Memory B cell (primary cell): ENCODE data around the gene IRF2BP2.

Experiments used
- ATAC-seq: fragments of 150-1000 bp; cut with Tn5 transposase; 2 replicates; pipeline ENCODE4 v1.10.0; 2021; ENCODE audit warnings: low read depth, mild to moderate bottlenecking, moderate library complexity
- DNase-seq, 2 donors: peaks; one replicate each; pipeline ENCODE4 v3.0.0; 2022; ENCODE audit warnings: low spot score in 2 of 2
- H3K27ac Mint-ChIP-seq: one replicate; pipeline ENCODE4 v1.8.0; 2022; ENCODE audit warnings: mild to moderate bottlenecking, moderate library complexity, mixed read lengths
- H3K27me3 Mint-ChIP-seq: one replicate; pipeline ENCODE4 v1.8.0; 2022; ENCODE audit warnings: mixed read lengths
- H3K36me3 Mint-ChIP-seq: one replicate; pipeline ENCODE4 v1.8.0; 2022; ENCODE audit warnings: mild to moderate bottlenecking, mixed read lengths
- H3K4me1 Mint-ChIP-seq: one replicate; pipeline ENCODE4 v1.8.0; 2022; ENCODE audit warnings: mixed read lengths
- H3K4me3 Mint-ChIP-seq: one replicate; pipeline ENCODE4 v1.8.0; 2022; ENCODE audit warnings: mild to moderate bottlenecking, moderate library complexity, mixed read lengths
- H3K9me3 Mint-ChIP-seq: one replicate; pipeline ENCODE4 v1.8.0; 2022; ENCODE audit warnings: mixed read lengths

Gene IRF2BP2

DNA sequence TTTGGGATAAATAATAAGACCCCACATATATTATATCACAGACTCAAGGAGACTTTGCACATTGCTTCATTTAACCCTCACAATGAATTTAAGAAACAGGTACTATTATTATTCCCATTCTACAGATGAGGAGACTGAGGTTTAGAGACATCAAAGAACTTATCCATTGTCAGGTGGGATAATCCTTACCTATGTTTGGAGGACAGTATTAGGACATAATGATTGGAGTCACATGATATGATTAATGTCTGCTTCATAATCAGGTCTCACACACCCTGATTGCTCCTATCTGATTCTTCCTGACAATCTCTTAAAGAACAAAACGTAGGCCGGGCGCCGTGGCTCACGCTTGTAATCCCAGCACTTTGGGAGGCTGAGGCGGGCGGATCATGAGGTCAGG lies 16.9 kb downstream of the IRF2BP2 start:
- Mint-ChIP-seq H3K9me3 (no peaks in the 10 kb centered on the region), H3K36me3 (no peaks in the 10 kb centered on the region), H3K4me3 (no peak overlapping the region), H3K27me3 (peaks cover 3% of the 10 kb centered on the region), H3K27ac (no peak overlapping the region), H3K4me1 (no peaks in the 10 kb centered on the region)
- DNase-seq (no peak), ATAC-seq (no peak)

DNA sequence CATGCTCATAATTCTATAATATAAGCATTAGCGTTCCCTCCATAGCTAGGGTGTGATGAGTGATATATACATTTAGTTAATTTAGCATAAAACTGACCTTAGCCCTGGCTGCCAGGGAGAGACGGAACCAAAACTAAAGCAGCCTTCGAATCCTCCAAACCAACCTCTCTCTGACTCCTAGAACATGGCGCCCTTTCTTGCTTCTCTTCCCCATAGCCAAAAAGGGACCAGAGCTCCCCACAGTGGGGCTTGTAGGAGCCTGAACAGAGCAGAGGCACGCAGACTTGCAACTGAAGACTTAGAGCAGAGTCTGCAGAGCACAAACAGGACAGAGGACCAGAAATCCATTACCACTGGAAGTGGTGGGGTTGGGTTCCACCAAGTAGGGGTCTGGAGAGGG lies 17.7 kb downstream of the IRF2BP2 start:
- Mint-ChIP-seq H3K9me3 (no peaks in the 10 kb centered on the region), H3K4me3 (no peak overlapping the region), H3K36me3 (no peaks in the 10 kb centered on the region), H3K27ac (no peak overlapping the region), H3K4me1 (no peaks in the 10 kb centered on the region), H3K27me3 (peaks cover 3% of the 10 kb centered on the region)
- no peak for DNase-seq
- ATAC-seq = no peak

DNA sequence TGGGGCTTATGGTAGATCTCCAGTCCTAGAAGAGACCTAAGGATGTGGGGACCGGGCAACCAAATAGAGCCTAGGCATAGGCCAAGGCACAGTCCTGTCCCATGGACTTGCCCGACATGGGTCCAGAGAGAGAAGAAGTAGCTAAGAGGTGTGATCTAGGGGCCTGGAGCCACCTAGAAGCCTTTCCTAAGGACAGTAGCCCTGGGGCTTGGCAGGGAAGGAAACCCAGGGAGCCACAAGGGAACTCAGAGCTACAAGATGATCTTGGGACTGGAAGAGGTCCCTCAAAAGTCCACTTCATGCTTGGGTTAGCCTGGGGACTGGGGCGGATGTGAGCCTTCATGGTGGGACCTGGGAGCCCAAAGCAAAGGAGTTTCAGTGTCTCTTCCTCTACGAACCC lies 18.8 kb downstream of the IRF2BP2 start:
- no peaks in the 10 kb centered on the region for H3K9me3 Mint-ChIP-seq
- H3K36me3 Mint-ChIP-seq = no peaks in the 10 kb centered on the region
- peaks cover 5% of the 10 kb centered on the region for H3K4me1 Mint-ChIP-seq
- peaks cover 6% of the 10 kb centered on the region for H3K27me3 Mint-ChIP-seq
- DNase-seq (no peak), ATAC-seq (no peak)
- no peak overlapping the region for H3K27ac Mint-ChIP-seq
- no peak overlapping the region for H3K4me3 Mint-ChIP-seq

DNA sequence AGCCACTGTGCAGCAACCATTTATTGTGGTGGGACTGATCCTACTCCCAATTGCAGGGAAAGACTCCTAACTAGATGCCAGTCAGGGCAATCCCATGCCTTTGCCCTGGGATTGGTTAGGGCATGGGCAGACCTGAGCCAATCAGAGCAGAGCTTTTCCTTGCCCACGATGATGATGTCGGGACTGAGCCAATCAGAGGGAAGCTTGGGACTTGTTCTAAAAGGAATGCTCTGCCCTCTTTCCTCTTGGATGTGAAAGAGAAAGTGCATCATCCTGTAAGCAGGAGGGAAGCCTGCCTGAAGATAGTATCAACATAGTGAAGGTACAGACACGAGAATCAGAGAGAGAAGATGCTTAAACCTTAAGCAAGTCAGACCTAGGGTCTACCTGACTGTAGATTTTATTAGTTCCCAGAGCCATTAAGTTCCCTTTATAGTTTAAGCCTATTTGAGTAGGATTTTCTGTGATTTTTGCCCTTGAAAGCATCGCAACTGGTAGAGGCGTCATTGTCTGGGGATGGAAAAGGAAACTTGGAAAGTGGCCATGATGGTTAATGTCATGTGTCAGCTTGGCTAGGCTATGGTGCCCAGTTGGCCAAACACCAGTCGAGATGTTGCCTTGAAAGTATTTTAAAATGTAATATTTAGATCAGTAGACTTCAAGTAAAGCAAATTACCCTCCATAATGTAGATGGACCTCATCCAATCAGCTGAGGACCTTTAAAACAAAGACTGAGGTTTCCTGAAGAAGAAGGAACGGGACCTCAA lies 19.9 kb downstream of the IRF2BP2 start:
- no peak overlapping the region for H3K27ac Mint-ChIP-seq
- no peak for DNase-seq

GRCh38 chr1:234589064-234589800 lies 20.7 kb downstream of the IRF2BP2 start:
- H3K4me1 Mint-ChIP-seq = peaks cover 5% of the 10 kb centered on the region

More for the DNA sequence above, 19.9 kb downstream of the IRF2BP2 start:
- Mint-ChIP-seq H3K27me3 (peaks cover 6% of the 10 kb centered on the region), H3K4me3 (no peak overlapping the region), H3K36me3 (no peaks in the 10 kb centered on the region), H3K4me1 (peaks cover 5% of the 10 kb centered on the region), H3K9me3 (no peaks in the 10 kb centered on the region)
- ATAC-seq = no peak

GRCh38 chr1:234588386-234588785 lies 21.6 kb downstream of the IRF2BP2 start:
- H3K9me3 Mint-ChIP-seq = no peaks in the 10 kb centered on the region
- H3K27me3 Mint-ChIP-seq = peaks cover 6% of the 10 kb centered on the region
- no peak for DNase-seq
- no peak for ATAC-seq
- no peak overlapping the region for H3K4me3 Mint-ChIP-seq
- no peaks in the 10 kb centered on the region for H3K36me3 Mint-ChIP-seq
- peaks cover 5% of the 10 kb centered on the region for H3K4me1 Mint-ChIP-seq
- no peak overlapping the region for H3K27ac Mint-ChIP-seq

More at GRCh38 chr1:234589064-234589800, 20.7 kb downstream of the IRF2BP2 start:
- no peak overlapping the region for H3K27ac Mint-ChIP-seq
- H3K4me3 Mint-ChIP-seq = no peak overlapping the region
- no peaks in the 10 kb centered on the region for H3K9me3 Mint-ChIP-seq
- no peaks in the 10 kb centered on the region for H3K36me3 Mint-ChIP-seq
- ATAC-seq (no peak), DNase-seq (no peak)
- peaks cover 6% of the 10 kb centered on the region for H3K27me3 Mint-ChIP-seq

DNA sequence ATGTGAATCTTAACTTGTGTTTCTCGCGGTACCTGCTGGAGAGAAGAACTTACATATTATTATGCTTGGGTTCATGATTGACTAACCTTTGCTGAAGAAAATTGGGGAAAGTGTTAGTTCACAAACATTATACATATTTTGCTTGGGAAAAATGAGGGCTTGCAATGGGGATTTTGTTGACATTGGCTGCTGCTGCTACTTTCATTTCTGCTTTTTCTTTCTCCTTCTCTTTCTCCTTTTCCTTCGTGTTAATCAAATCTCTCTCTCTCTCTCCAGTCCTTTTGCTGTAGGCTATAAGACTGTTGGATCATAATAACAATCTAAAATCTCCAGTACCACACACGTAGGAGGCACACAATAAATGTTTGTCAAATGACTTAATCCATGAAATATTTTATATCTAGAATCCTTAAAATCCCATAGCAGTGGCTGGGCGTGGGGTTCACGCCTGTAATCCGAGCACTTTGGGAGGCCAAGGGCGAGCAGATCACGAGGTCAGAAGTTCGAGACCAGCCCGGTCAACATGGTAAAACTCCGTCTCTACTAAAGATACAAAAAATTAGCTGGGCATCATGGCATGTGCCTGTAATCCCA lies 23.0 kb downstream of the IRF2BP2 start:
- Mint-ChIP-seq H3K4me3 (no peak overlapping the region), H3K4me1 (peaks cover 5% of the 10 kb centered on the region), H3K36me3 (no peaks in the 10 kb centered on the region), H3K27ac (no peak overlapping the region), H3K27me3 (peaks cover 6% of the 10 kb centered on the region), H3K9me3 (no peaks in the 10 kb centered on the region)
- DNase-seq (no peak), ATAC-seq (no peak)

DNA sequence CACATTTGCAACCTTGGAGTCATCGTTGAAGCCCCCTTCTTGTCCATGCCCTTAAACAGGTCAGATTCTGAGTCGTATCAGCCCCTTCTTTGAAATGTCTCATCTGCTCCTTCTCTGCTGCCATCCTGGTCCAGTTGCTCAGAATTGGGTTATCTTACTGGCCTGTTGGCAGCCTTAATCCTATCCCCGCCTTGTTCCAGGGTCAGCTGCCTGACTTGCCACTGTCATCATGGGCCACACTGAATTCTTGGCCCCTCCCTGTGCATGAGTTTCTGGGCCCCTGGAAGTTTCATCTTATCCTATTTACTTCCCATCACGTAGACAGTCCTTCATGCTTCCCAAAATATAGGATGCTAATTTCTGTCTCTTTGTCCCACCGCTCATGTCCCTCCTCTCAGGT lies 23.7 kb downstream of the IRF2BP2 start:
- H3K27me3 Mint-ChIP-seq = peaks cover 6% of the 10 kb centered on the region
- H3K27ac Mint-ChIP-seq = no peak overlapping the region
- H3K9me3 Mint-ChIP-seq = no peaks in the 10 kb centered on the region
- H3K4me3 Mint-ChIP-seq = no peak overlapping the region
- DNase-seq (no peak), ATAC-seq (no peak)
- H3K4me1 Mint-ChIP-seq = peaks cover 5% of the 10 kb centered on the region
- no peaks in the 10 kb centered on the region for H3K36me3 Mint-ChIP-seq

DNA sequence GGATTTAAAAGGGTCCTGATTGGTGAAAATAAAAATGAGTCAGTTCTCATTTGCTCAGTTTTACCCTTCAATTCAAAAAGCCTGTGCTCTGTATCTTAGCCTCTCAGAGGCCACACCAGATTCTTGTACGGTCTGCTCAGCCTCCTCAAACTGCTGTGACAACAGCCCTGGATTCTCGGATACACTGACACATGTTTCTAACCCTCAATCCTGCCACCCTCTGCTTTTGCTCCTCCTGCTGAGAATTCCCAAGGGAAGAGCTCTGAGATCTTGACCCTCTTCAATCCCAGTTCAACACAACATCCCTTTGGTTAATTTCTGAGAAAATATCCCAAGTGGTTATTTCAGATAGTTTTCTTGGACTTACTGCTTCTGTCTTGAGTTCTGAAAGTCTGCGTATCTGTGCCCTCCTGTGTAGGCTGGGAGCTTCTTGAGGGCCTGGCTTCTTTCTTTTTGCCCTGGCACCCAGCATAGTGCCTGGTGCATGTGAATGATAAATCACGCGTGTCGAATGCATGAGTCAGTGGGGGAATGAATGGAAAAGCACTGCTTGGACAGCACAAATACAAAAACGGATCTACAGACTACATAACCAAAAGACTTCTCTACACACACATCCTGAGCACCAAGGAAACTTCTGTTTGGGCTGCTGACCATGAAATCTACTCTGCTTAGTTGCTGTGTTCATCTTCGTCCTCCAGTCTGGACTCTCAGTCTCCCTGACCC lies 24.5 kb downstream of the IRF2BP2 start:
- Mint-ChIP-seq H3K4me3 (no peak overlapping the region), H3K4me1 (peaks cover 5% of the 10 kb centered on the region), H3K9me3 (no peaks in the 10 kb centered on the region), H3K36me3 (no peaks in the 10 kb centered on the region), H3K27me3 (peaks cover 6% of the 10 kb centered on the region), H3K27ac (no peak overlapping the region)
- ATAC-seq (no peak), DNase-seq (no peak)

DNA sequence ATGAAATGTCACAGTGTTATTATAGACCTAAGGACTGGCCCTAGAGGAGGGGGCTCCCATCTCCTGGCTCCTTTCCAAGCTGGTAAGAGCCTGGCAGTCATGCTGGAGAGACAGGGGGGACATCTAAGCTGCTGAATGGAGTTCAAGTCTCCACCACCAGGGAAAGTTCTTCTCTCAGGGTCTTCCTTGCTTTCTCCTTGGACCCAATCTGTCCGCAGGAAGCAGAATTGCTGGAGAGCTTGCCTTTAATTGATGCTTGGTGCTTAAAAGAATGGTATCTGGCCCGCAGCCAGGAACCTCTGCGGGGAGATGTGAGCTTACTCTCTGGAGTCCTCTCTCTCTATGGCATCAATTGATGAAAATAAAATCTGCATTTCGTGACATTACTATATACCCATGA lies 25.1 kb downstream of the IRF2BP2 start:
- no peak overlapping the region for H3K4me3 Mint-ChIP-seq

GRCh38 chr1:234584420-234584805 lies 25.6 kb downstream of the IRF2BP2 start:
- Mint-ChIP-seq H3K36me3 (no peaks in the 10 kb centered on the region), H3K4me3 (no peak overlapping the region), H3K9me3 (no peaks in the 10 kb centered on the region)

More for the DNA sequence above, 25.1 kb downstream of the IRF2BP2 start:
- peaks cover 5% of the 10 kb centered on the region for H3K4me1 Mint-ChIP-seq
- ATAC-seq (no peak), DNase-seq (no peak)
- H3K36me3 Mint-ChIP-seq = no peaks in the 10 kb centered on the region
- no peak overlapping the region for H3K27ac Mint-ChIP-seq
- peaks cover 6% of the 10 kb centered on the region for H3K27me3 Mint-ChIP-seq
- H3K9me3 Mint-ChIP-seq = no peaks in the 10 kb centered on the region

DNA sequence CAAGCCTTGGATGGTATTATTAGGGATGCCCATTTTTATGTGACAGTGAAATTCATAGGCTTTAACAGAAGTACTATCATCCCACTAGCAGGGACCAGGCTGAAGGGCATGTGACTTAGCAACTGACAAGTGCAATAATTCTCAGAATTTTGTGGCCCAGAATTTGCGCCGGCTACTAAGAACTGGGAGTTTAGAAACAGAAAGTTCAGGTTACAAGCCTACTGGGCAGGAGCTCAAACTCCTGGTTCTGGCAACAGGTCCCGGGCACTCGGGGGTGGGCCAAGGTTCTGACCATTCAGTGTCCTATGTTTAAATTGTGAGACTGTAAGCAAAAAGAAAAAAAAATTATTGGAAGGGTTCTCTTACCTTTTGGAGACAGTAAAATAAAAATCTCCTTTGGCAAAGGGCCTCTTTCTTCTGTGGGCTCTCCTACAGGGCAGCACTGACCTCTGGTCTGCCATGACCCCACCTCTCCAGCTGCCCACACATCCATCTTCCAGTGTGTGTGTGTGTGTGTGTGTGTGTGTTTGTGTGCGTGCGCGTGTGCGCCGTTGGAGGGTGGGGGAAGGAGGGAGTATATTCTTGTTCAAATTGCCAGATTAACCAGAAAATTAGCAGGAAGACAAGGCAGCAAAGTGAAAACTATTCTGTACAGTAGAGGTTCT lies 26.1 kb downstream of the IRF2BP2 start:
- DNase-seq (no peak), ATAC-seq (no peak)
- Mint-ChIP-seq H3K4me1 (peaks cover 5% of the 10 kb centered on the region), H3K9me3 (no peaks in the 10 kb centered on the region), H3K4me3 (no peak overlapping the region), H3K36me3 (no peaks in the 10 kb centered on the region), H3K27me3 (peaks cover 5% of the 10 kb centered on the region), H3K27ac (no peak overlapping the region)

More at GRCh38 chr1:234584420-234584805, 25.6 kb downstream of the IRF2BP2 start:
- H3K27ac Mint-ChIP-seq = no peak overlapping the region
- peaks cover 5% of the 10 kb centered on the region for H3K4me1 Mint-ChIP-seq
- ATAC-seq = no peak
- H3K27me3 Mint-ChIP-seq = peaks cover 6% of the 10 kb centered on the region
- no peak for DNase-seq

DNA sequence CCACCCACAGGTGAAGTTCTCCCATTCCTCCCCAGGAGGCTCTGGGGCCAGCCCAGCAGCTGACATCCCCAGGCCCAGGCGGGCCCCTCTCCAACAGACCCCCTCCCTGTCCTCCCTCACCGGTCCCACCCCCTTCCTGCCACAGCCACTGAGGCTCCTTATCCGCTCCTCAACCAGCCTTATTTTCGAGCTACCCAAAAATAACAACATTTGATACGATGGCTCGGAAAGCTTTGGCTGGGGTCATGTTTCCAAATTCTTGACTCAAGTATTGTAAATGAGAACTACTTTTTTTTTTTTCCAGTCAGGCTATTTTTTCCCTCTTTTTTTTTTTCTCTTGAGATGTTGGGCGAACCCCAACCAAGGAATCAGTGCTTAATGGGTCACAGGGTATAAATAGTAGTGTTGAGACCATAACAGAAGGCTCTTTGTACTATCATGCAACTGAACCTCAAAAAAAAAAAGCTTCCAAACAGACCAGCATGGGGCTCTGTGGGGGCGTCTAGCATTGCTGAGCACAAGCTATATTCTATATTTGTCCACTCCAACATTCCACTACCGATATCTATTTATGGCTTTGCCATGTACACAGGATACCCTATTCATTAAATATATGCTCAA lies 27.2 kb downstream of the IRF2BP2 start:
- Mint-ChIP-seq H3K4me1 (peaks cover 5% of the 10 kb centered on the region), H3K27ac (no peak overlapping the region), H3K36me3 (no peaks in the 10 kb centered on the region), H3K4me3 (no peak overlapping the region), H3K27me3 (peaks cover 3% of the 10 kb centered on the region), H3K9me3 (no peaks in the 10 kb centered on the region)
- DNase-seq (no peak), ATAC-seq (no peak)
